ENCODE results near the gene RTN1.

GRCh38 chr14:59777006-59777579 lies 93.5 kb downstream of the RTN1 start:
- no peak for TF ChIP-seq POLR2A (IDR thresholded peaks at IDR 0.05; ENCODE audit: extremely low read depth, insufficient read length)
- TF ChIP-seq CTCF (IDR thresholded peaks at IDR 0.05; ENCODE audit: low read depth, low read length): no peak

Measured in NB4 (cell line).